CD14-positive monocyte (primary cell): ENCODE results near the gene DOCK8. TPM values are rescaled to one million over a fixed set of nuclear protein-coding genes. Genes with fewer than 3 reads are reported as not detected.

Experiments
- DNase-seq, 3 donors: peaks; one replicate each; pipeline ENCODE4 v3.0.0-alpha.2; 2011 to 2022
- H2AFZ ChIP-seq: 2 replicates; pipeline ENCODE4 v1.6.0; 2012; ENCODE audit warnings: mild to moderate bottlenecking, low read depth, low read length, inconsistent platforms; ENCODE audit not compliant: insufficient read depth, poor library complexity, severe bottlenecking
- H3K27ac ChIP-seq, 2 donors: 1 replicate in 1 of 2; 2 replicates in 1 of 2; pipeline ENCODE4 v1.5.1; 2012 to 2013; ENCODE audit warnings: low read length in 2 of 2, control low read depth in 1 of 2, inconsistent platforms in 1 of 2, low read depth in 1 of 2, mild to moderate bottlenecking in 1 of 2
- H3K27me3 ChIP-seq, 2 donors: one replicate each; pipeline versions ENCODE4 v1.6.0 to v1.6.1; 2011 to 2013; ENCODE audit warnings: low read length in 2 of 2; ENCODE audit not compliant: control insufficient read depth in 2 of 2, insufficient read depth in 2 of 2
- H3K36me3 ChIP-seq, 2 donors: replicated peaks in 1 of 2; 1 replicate in 1 of 2; 2 replicates in 1 of 2; pipeline versions ENCODE4 v1.5.1 to v1.6.1; 2012 to 2013; ENCODE audit warnings: low read length in 2 of 2, control low read depth in 1 of 2, inconsistent platforms in 1 of 2, mild to moderate bottlenecking in 1 of 2; ENCODE audit not compliant: insufficient read depth in 2 of 2, control insufficient read depth in 1 of 2
- H3K4me1 ChIP-seq, 2 donors: 1 replicate in 1 of 2; 2 replicates in 1 of 2; pipeline versions ENCODE4 v1.5.1 to v1.6.1; 2012 to 2013; ENCODE audit warnings: low read length in 2 of 2, control low read depth in 1 of 2, inconsistent platforms in 1 of 2, mild to moderate bottlenecking in 1 of 2, moderate library complexity in 1 of 2; ENCODE audit not compliant: insufficient read depth in 2 of 2, control insufficient read depth in 1 of 2
- H3K4me2 ChIP-seq: replicated peaks from 2 replicates; pipeline ENCODE3; 2012; ENCODE audit warnings: low read length, moderate library complexity, mild to moderate bottlenecking; ENCODE audit not compliant: poor library complexity, severe bottlenecking; ENCODE audit errors: extremely low read depth
- H3K4me3 ChIP-seq, 3 experiments: fragments of 200-600 bp in 1 of 3; sonication (generic) in 1 of 3; replicated peaks in 1 of 3; 1 replicate in 2 of 3; 2 replicates in 1 of 3; pipeline ENCODE4 v1.5.1; 2011 to 2013; ENCODE audit warnings: low read length in 3 of 3, mild to moderate bottlenecking in 3 of 3, control low read depth in 2 of 3, low read depth in 2 of 3, inconsistent platforms in 1 of 3, moderate library complexity in 1 of 3
- H3K79me2 ChIP-seq: 2 replicates; pipeline ENCODE4 v1.6.0; 2012; ENCODE audit warnings: mild to moderate bottlenecking, control low read depth, inconsistent platforms, low read length, moderate library complexity; ENCODE audit not compliant: insufficient read depth
- H3K9ac ChIP-seq: 2 replicates; pipeline ENCODE4 v1.6.0; 2017; ENCODE audit warnings: low read length, mild to moderate bottlenecking; ENCODE audit not compliant: insufficient read depth, poor library complexity, severe bottlenecking
- H3K9me3 ChIP-seq, 2 donors: replicated peaks in 1 of 2; 1 replicate in 1 of 2; 2 replicates in 1 of 2; pipeline versions ENCODE4 v1.5.1 to v1.6.1; 2012 to 2013; ENCODE audit warnings: low read length in 2 of 2, control low read depth in 1 of 2; ENCODE audit not compliant: control insufficient read depth in 1 of 2, insufficient read depth in 1 of 2
- H4K20me1 ChIP-seq: 2 replicates; pipeline ENCODE4 v1.6.0; 2012; ENCODE audit warnings: mild to moderate bottlenecking, low read length, control low read depth, moderate library complexity; ENCODE audit not compliant: insufficient read depth
- H3K27ac Mint-ChIP-seq, 7 donors: one replicate each; pipeline ENCODE4 v1.8.0; 2020; ENCODE audit warnings: mild to moderate bottlenecking in 7 of 7, mixed read lengths in 7 of 7, moderate library complexity in 6 of 7, inconsistent platforms in 2 of 7
- H3K27me3 Mint-ChIP-seq, 3 donors: one replicate each; pipeline ENCODE4 v1.8.0; 2021 to 2022; ENCODE audit warnings: low read depth in 3 of 3, mild to moderate bottlenecking in 3 of 3, mixed read lengths in 3 of 3, moderate library complexity in 3 of 3, inconsistent platforms in 1 of 3
- H3K36me3 Mint-ChIP-seq, 2 donors: one replicate each; pipeline ENCODE4 v1.8.0; 2020; ENCODE audit warnings: mixed read lengths in 2 of 2, inconsistent platforms in 1 of 2, mild to moderate bottlenecking in 1 of 2
- H3K4me1 Mint-ChIP-seq: one replicate; pipeline ENCODE4 v1.8.0; 2020; ENCODE audit warnings: mild to moderate bottlenecking, mixed read lengths
- H3K4me3 Mint-ChIP-seq, 2 donors: one replicate each; pipeline ENCODE4 v1.8.0; 2020; ENCODE audit warnings: mild to moderate bottlenecking in 2 of 2, mixed read lengths in 2 of 2, moderate library complexity in 1 of 2
- H3K9me3 Mint-ChIP-seq, 7 donors: one replicate each; pipeline ENCODE4 v1.8.0; 2020 to 2022; ENCODE audit warnings: mixed read lengths in 7 of 7, mild to moderate bottlenecking in 6 of 7, moderate library complexity in 6 of 7, inconsistent platforms in 2 of 7
- WGBS: methylation state at CpG from one replicate; pipeline ENCODE4 v1.1.5; 2013; ENCODE audit warnings: missing lambda C conversion rate; ENCODE audit not compliant: insufficient coverage; 5-methylcytosine and 5-hydroxymethylcytosine counted together
- intact Hi-C, 2 donors: fragments of 100-400 bp; cut with micrococcal nuclease; formaldehyde crosslinking; loops; one replicate each; pipeline versions ENCODE4 v1.15.0 to v1.15.1; 2023
- polyA plus RNA-seq, 3 donors: library from polyadenylated mRNA; depleted of rRNA in 1 of 3; unstranded in 2 of 3; stranded (reverse) in 1 of 3; fragments of 300-500 nt in 2 of 3; fragments of >200 nt in 1 of 3; fragmentation: Illumina TruSeq in 2 of 3; gene quantifications; 1 replicate in 2 of 3; 2 replicates in 1 of 3; pipeline ENCODE4 v1.2.3, GENCODE V29; 2012 to 2021
- TF ChIP-seq, protein P1 (sequence below): fragments of 200-600 bp; IDR thresholded peaks from one replicate; pipeline ENCODE4 v1.8.0; 2022; ENCODE audit warnings: antibody characterized with exemption, mild to moderate bottlenecking

The DOCK8 gene
- polyA plus RNA-seq, 3 donors: 46.8 to 100 (median 95.4) TPM

GRCh38 chr9:266228-266627, 51.6 kb downstream of the DOCK8 start:
- H3K27me3 Mint-ChIP-seq: peaks cover 0 to 2% (median 0%) of the 10 kb centered on the region in 3 donors
- peaks cover 66% of the 10 kb centered on the region for H3K4me1 Mint-ChIP-seq
- TF ChIP-seq, protein P1, sequence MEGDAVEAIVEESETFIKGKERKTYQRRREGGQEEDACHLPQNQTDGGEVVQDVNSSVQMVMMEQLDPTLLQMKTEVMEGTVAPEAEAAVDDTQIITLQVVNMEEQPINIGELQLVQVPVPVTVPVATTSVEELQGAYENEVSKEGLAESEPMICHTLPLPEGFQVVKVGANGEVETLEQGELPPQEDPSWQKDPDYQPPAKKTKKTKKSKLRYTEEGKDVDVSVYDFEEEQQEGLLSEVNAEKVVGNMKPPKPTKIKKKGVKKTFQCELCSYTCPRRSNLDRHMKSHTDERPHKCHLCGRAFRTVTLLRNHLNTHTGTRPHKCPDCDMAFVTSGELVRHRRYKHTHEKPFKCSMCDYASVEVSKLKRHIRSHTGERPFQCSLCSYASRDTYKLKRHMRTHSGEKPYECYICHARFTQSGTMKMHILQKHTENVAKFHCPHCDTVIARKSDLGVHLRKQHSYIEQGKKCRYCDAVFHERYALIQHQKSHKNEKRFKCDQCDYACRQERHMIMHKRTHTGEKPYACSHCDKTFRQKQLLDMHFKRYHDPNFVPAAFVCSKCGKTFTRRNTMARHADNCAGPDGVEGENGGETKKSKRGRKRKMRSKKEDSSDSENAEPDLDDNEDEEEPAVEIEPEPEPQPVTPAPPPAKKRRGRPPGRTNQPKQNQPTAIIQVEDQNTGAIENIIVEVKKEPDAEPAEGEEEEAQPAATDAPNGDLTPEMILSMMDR: no peak
- H3K4me3 ChIP-seq: no peak overlapping the region
- H3K27ac Mint-ChIP-seq: peak overlapping the region in 2 of 7 donors; percentile 8 to 57
- H3K79me2 ChIP-seq: peaks cover 100% of the 10 kb centered on the region
- peaks cover 47% of the 10 kb centered on the region for H4K20me1 ChIP-seq
- H3K27ac ChIP-seq: peak overlapping the region in 1 of 2 donors; percentile 68
- WGBS: no CpG with 5 or more reads among the region's 2 CpGs
- H3K9ac ChIP-seq: no peak overlapping the region
- peaks cover 48 to 58% of the 10 kb centered on the region in 2 donors for H3K4me1 ChIP-seq
- no peak for DNase-seq
- H2AFZ ChIP-seq: no peak overlapping the region
- no peak overlapping the region for H3K4me3 Mint-ChIP-seq
- H3K36me3 ChIP-seq: peaks cover 0 to 26% of the 10 kb centered on the region in 2 donors
- no peaks in the 10 kb centered on the region for H3K9me3 ChIP-seq
- H3K9me3 Mint-ChIP-seq: peaks cover 0 to 5% (median 3%) of the 10 kb centered on the region in 7 donors
- no peaks in the 10 kb centered on the region for H3K27me3 ChIP-seq
- intact Hi-C loops: no loop called here
- H3K4me2 ChIP-seq: no peak overlapping the region
- H3K36me3 Mint-ChIP-seq: peaks cover 14 to 25% of the 10 kb centered on the region in 2 donors

DNA sequence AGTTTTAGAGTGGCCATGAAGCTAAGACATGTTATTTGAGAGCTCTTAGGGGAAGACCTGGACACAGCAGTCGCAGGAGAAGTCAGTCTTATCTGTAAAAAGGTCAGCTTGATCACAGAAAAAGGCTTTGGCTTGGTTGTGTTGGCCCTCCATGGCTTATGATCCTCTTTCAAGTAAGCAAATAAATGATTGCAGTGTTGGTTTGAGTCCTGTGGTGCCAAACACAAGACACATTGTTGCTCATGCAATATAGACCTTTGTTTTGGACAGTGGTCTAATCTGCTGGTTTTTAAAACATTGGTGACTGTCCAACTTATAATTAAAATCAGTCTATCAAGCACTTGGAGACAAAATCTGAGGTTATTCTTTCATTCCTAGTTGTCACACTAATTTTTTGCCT, 54.0 kb downstream of the DOCK8 start:
- Mint-ChIP-seq H3K4me3 (peak overlapping the region in 1 of 2 donors; percentile 24), H3K4me1 (peaks cover 74% of the 10 kb centered on the region), H3K27me3 (peaks cover 0 to 2% (median 0%) of the 10 kb centered on the region in 3 donors), H3K36me3 (peaks cover 24% of the 10 kb centered on the region in 2 donors), H3K27ac (peak overlapping the region; percentile 88 to 100 (median 98)), H3K9me3 (peaks cover 0 to 5% (median 3%) of the 10 kb centered on the region in 7 donors)
- intact Hi-C loops: no loop called here
- H2AFZ ChIP-seq: no peak overlapping the region
- H3K4me1 ChIP-seq: peaks cover 70 to 80% of the 10 kb centered on the region in 2 donors
- peaks cover 31% of the 10 kb centered on the region for H4K20me1 ChIP-seq
- H3K4me3 ChIP-seq: peak overlapping the region in 1 of 3 experiments; percentile 12
- TF ChIP-seq, protein P1: no peak
- 100% methylated on average over 1 of the region's 1 CpG for WGBS
- H3K27me3 ChIP-seq: no peaks in the 10 kb centered on the region
- DNase-seq: peak in 1 of 3 donors; percentile 15
- H3K27ac ChIP-seq: peak overlapping the region; percentile 67 to 99
- peak overlapping the region; percentile 0 for H3K9ac ChIP-seq
- H3K4me2 ChIP-seq: peak overlapping the region; percentile 46
- H3K36me3 ChIP-seq: peaks cover 0 to 15% of the 10 kb centered on the region in 2 donors
- H3K79me2 ChIP-seq: peaks cover 88% of the 10 kb centered on the region
- H3K9me3 ChIP-seq: no peaks in the 10 kb centered on the region
